SHP77 treated with DMSO at 0.1 percent for 48 hours (cell line): ENCODE data around the gene PCYOX1L.

Source experiments
- DNase-seq: peaks from one replicate; lab custom pipeline; 2025; lab: John Stamatoyannopoulos, UW

Gene PCYOX1L

DNA sequence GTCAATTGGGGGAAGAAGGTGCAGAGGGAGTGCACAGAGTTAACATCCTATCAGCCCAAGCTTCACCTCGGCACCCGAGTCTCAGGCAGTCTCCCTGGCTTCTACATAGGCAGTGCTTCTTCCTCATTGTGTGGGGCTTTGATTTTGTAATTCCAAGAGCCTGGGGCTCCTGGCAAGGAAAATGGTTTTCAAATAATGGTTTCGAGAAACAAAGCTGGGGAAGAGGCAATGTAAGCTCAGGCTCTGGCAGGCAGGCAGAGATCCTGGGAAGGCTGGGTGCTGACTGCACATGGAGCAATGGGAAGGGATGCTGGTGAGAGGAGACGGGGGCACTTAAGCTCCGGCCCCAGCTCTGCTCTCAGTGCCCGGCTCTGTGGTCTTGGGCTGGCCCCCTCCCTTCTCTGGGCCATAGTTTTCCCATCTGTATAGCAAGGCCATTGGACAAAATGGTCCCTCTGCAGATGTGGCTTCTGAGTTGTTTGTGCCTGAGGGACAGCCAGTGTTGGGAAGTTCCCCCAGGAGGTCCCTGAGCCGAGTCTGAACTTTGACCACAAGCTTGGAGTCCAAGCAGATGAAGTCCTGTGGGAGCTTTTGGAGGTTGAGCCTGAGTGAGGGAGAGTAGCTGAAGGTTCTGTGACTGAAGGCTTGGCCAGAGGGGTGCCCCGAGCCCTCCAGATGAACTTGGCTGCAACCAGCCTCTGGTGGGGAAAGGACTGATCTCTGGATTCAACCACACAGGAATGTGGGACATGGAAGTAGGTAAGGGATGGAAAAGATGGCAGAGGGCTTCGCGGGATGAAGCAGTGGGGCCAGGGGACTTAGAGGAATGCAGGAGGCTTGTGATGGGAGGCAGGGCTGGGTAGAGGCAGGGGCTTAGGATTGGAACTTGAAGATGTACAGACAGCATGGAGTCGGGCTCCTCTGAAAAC is 49.7 kb downstream of the PCYOX1L start:
- no peak for DNase-seq

- DNase-seq = no peak
These were observed 50.6 kb downstream of the PCYOX1L start for GRCh38 chr5:149408252-149409099.

GRCh38 chr5:149409268-149409948 is 51.6 kb downstream of the PCYOX1L start:
- DNase-seq = no peak

DNA sequence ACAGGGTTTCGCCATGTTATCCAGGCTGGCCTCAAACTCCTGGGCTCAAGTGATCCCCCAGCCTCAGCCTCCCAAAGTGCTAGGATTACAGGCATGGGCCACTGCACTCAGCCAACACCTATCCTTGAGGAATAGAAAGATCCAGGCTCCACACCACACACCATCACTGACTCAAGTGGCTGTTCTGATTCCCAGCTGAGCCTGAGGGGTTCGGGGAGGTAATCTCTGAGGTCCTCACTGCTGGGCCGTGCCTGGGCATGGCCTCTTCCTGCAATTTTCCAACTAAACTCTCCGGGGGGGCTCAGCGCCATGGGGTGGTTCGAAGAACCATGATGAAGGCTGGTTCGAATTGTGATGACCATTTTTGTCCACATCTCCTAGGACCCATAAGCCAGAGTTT is 52.2 kb downstream of the PCYOX1L start:
- no peak for DNase-seq

DNA sequence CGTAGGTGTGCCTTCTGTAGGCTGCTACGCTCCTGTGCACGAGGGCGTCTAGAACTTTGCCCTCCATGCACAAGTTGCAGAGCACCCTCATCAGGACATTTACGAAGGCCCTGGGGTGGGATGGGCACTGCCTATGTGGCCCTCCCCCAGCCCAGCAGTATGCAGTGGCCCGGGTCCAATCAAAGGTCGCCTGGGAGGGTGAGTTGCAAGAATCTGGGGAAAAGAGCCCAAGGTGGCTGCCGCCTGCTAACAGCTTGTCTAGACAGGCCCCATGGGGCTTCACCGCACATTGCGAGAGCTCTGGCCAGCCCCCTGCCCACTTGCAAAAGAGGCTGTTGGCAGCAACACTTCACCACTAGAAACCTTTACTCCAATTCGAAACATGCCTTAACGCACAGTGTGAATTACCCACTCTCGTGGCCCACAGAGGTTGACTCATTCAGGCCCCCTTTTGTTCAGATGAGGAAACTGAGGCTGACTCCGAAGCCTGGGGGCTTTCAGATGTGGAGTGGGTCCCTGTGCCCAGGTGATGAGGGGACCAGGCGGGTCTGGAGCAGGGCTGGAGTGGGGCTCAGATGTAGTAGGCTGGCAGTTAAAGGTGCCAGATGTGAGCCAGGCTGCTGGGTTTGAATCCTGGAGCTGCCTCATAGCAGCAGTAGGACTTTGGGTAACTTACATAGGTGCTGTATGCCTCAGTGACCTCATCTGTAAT is 53.0 kb downstream of the PCYOX1L start:
- no peak for DNase-seq

- no peak for DNase-seq
These were observed 54.1 kb downstream of the PCYOX1L start for GRCh38 chr5:149411738-149412519.

DNA sequence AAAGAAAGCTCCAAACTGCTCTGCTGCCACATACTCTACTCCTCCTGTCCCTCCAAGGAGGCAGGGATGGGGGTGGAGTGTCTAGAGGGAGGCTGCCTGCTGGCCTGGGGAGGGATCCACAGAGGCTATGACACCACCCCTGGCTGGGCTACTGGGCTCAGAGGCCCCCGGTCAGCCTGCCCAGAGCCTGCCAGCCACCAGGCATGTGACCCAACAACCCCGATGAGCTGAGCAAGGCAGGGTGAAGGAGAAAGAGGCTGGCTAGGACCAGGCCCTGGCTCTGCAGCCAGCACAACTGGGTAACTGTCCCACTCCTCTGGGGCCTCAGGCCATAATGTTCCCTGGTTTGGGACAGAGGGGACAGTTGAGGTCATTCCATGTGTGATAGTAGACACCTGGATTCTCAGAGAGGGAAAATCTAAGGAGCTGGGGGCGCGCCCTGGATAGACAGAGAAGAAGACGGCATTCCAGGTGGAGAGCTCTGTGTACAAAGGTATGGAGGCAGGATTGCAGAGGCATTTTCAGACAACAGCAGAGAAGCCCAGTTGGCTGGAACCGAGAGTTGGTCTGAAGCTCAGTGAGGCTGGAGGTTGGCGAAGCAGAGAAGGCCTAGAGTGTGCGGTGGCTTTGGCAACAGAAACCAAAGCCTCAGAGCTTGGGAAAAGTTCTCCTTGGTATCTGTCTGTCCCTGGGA is 55.1 kb downstream of the PCYOX1L start:
- no peak for DNase-seq

DNA sequence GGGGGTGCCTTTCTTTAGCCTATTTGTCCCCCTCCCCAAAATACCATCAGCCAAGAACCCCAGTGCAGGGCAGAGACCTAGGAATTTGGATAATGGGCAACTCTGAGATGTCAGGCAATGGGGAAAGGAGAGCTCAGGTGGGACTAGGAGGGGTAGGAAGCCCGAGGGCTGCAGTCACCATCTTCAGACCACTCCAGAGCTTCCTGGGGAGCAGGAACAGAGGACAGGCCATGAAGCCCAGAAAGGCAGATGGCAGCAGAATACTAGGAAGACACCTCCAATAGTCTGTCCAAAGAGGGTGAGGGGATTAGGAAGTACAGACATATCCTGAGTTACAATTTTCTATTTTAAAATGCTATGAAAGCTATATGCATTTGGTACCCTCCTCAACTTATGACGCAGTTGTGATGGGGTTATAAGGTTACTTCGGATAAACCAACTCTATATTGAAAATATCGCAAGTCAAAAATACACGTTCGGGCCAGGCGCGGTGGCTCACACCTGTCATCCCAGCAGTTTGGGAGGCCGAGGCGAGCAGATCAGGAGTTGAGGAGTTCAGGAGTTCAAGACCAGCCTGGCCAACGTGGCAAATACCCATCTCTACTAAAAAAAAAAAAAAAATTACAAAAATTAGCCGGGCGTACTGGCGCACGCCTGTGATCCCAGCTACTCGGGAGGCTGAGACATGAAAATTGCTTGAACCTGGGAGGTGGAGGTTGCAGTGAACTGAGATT is 55.8 kb downstream of the PCYOX1L start:
- no peak for DNase-seq

- no peak for DNase-seq
These were observed 56.7 kb downstream of the PCYOX1L start for GRCh38 chr5:149414405-149415065.

- no peak for DNase-seq
These were observed 57.5 kb downstream of the PCYOX1L start for GRCh38 chr5:149415066-149415967.

- no peak for DNase-seq
These were observed 59.3 kb downstream of the PCYOX1L start for GRCh38 chr5:149416987-149417710.

- DNase-seq = no peak
These were observed 60.0 kb downstream of the PCYOX1L start for GRCh38 chr5:149417711-149418368.

DNA sequence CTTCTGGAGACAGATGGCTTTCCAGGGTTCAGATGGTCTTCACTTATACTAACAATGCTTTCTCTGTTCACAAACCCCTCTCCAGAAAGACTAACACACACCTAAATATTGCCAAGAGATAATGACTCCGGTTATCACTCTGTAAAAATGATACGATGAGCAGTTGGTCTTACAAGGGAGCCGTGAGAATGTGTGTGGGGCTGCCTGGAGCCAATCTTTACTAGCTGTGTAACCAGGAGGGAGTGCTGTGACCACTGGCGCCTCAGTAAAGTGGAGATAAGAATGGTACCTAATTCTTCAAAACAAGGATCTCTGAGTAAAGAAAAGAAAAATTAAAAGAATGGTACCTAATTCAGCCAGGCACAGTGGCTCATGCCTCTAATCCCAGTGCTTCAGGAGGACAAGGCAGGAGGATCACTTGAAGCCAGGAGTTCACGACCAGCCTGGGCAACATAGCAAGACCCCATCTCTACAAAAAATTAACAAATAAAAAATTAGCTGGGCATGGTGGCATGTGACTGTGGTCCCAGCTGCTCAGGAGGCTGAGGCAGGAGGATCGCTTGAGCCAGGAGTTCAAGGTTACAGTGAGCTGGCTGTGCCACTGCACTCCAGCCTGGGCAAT is 61.2 kb downstream of the PCYOX1L start:
- DNase-seq = no peak
